ENCODE data around the gene RASSF7.

RASSF7 gene

GRCh38 chr11:528815-529727 lies 31.7 kb upstream of the RASSF7 start:
- Histone ChIP-seq H3K9me3 (no peaks in the 10 kb centered on the region), H3K27ac (no peak overlapping the region), H3K4me3 (no peak overlapping the region), H3K27me3 (no peaks in the 10 kb centered on the region), H3K4me1 (peaks cover 0 to 20% (median 10%) of the 10 kb centered on the region in 4 donors), H3K36me3 (peaks cover 22 to 45% (median 24%) of the 10 kb centered on the region in 3 donors)
- intact Hi-C loops (cut with DNase I; ENCODE audit: low total_unique reads): no loop called here
- TF ChIP-seq, protein P1, sequence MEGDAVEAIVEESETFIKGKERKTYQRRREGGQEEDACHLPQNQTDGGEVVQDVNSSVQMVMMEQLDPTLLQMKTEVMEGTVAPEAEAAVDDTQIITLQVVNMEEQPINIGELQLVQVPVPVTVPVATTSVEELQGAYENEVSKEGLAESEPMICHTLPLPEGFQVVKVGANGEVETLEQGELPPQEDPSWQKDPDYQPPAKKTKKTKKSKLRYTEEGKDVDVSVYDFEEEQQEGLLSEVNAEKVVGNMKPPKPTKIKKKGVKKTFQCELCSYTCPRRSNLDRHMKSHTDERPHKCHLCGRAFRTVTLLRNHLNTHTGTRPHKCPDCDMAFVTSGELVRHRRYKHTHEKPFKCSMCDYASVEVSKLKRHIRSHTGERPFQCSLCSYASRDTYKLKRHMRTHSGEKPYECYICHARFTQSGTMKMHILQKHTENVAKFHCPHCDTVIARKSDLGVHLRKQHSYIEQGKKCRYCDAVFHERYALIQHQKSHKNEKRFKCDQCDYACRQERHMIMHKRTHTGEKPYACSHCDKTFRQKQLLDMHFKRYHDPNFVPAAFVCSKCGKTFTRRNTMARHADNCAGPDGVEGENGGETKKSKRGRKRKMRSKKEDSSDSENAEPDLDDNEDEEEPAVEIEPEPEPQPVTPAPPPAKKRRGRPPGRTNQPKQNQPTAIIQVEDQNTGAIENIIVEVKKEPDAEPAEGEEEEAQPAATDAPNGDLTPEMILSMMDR (IDR thresholded peaks at IDR 0.05): no peak
- no peak for DNase-seq

- intact Hi-C loops (cut with DNase I; ENCODE audit: low total_unique reads): loop anchor here (10.0 kb wide), 1 partner anchor 225 kb away; the partner anchor contains the start of gene IFITM2
- peaks cover 3 to 27% (median 16%) of the 10 kb centered on the region in 4 donors for H3K4me1 ChIP-seq
Observed at GRCh38 chr11:529728-530411, 30.9 kb upstream of the RASSF7 start.

GRCh38 chr11:530960-531831 lies 29.6 kb upstream of the RASSF7 start:
- Histone ChIP-seq H3K4me1 (peaks cover 3 to 29% (median 20%) of the 10 kb centered on the region in 4 donors), H3K9me3 (no peaks in the 10 kb centered on the region), H3K4me3 (no peak overlapping the region), H3K36me3 (peaks cover 22 to 45% (median 24%) of the 10 kb centered on the region in 3 donors), H3K27me3 (no peaks in the 10 kb centered on the region), H3K27ac (no peak overlapping the region)
- intact Hi-C loops (cut with DNase I; ENCODE audit: low total_unique reads): loop anchor here (10.0 kb wide), 1 partner anchor 226 kb away; the partner anchor contains the start of gene IFITM2
- peak in 1 of 2 donors; percentile 64 for DNase-seq
- TF ChIP-seq, protein P1 (IDR thresholded peaks at IDR 0.05): no peak

More at GRCh38 chr11:529728-530411, 30.9 kb upstream of the RASSF7 start:
- Histone ChIP-seq H3K27me3 (no peaks in the 10 kb centered on the region), H3K36me3 (peaks cover 22 to 45% (median 24%) of the 10 kb centered on the region in 3 donors), H3K9me3 (no peaks in the 10 kb centered on the region), H3K27ac (no peak overlapping the region), H3K4me3 (no peak overlapping the region)
- no peak for DNase-seq
- TF ChIP-seq, protein P1 (IDR thresholded peaks at IDR 0.05): no peak

DNA sequence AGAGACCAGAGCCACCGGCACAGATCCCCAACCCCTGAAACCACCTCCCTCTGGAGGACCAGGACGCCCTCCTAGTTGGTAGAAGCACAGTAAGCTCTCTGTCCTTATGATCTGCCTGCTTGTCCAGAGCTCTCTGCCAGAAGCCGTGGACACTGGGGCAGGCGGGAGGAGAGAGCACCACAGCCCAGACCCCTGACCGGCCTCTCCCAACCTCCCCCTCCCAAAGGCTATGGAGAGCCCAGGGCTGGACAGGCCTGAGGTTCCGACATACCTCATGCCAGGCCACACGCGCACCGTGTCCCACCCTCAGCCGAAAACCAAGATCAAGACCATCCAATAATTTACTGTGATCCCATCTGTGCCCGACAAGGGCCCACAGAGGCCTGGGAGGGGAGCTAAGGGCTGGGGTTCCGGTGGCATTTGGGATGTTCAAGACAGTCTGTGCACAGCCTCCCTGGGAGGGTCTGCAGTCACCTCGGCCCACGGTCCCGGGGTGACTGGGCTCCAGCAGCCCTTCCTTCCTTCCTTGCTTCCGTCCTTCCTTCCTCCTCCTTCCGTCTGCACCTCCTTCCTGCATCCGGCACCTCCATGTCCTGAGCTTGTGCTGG lies 28.7 kb upstream of the RASSF7 start:
- Histone ChIP-seq H3K27ac (no peak overlapping the region), H3K9me3 (no peaks in the 10 kb centered on the region), H3K4me1 (peaks cover 3 to 34% (median 27%) of the 10 kb centered on the region in 4 donors), H3K4me3 (no peak overlapping the region), H3K36me3 (peaks cover 22 to 45% (median 24%) of the 10 kb centered on the region in 3 donors), H3K27me3 (peaks cover 0 to 2% of the 10 kb centered on the region in 2 donors)
- intact Hi-C loops (cut with DNase I; ENCODE audit: low total_unique reads): loop anchor here (2.0 to 10.0 kb wide), 2 partner anchors 79 to 227 kb away; partner anchors contain the start of gene IFITM2
- TF ChIP-seq, protein P1 (IDR thresholded peaks at IDR 0.05): no peak
- no peak for DNase-seq
